IPS DF 4.7 (cell line): ENCODE data around the gene SPATA3.

Experiments
- DNase-seq: peaks from one replicate; pipeline ENCODE4 v3.0.0-alpha.2; 2013; ENCODE audit warnings: low spot score; ENCODE audit errors: extremely low read depth

SPATA3 gene

DNA sequence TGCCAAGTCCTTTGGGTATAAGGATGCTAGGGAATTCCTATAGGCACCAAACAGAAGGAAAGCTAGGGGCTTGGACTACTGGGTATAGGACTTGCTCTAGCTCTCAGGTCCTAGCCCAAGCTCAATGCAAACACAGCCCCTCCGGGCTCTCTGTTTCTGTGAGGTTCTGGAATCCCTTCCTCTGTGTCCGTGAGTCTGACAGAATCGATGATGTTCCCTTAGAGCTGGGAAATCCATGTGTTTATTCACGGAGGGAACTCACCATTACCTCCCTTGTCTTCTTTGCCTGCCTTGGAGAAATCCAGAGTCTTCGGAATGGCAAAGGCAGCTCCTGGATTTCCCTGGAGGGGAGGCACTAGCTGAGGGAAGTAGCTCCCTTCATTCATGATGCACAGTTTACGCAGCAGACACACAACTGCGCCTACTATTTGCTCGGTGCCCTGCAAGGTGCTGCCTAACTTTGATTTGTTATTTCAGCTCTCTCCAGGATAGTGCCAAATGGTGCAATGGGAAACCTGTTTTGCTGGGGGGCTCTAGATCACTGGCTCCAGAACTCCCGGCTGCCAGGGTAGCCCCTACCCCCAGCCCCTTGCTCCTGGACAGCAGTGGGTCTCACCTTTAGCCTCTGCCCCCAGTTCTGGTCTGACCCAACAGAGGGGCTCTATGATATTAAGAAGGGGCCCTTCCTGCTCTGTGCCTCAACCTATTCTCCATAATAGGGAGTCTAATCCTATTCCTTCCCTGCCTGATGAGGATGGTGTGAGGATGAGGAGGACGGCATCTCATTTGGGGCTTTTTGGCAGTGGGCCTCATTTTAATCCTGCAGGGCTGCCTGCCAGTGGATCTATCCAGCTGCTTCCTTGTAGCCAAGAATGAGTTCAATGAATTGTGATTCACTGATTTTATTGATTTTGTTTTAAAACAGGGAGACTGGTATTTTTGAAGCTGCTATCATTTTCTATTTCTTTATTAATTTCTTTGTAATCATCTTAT, 52.3 kb downstream of the SPATA3 start:
- DNase-seq, result no peak

DNA sequence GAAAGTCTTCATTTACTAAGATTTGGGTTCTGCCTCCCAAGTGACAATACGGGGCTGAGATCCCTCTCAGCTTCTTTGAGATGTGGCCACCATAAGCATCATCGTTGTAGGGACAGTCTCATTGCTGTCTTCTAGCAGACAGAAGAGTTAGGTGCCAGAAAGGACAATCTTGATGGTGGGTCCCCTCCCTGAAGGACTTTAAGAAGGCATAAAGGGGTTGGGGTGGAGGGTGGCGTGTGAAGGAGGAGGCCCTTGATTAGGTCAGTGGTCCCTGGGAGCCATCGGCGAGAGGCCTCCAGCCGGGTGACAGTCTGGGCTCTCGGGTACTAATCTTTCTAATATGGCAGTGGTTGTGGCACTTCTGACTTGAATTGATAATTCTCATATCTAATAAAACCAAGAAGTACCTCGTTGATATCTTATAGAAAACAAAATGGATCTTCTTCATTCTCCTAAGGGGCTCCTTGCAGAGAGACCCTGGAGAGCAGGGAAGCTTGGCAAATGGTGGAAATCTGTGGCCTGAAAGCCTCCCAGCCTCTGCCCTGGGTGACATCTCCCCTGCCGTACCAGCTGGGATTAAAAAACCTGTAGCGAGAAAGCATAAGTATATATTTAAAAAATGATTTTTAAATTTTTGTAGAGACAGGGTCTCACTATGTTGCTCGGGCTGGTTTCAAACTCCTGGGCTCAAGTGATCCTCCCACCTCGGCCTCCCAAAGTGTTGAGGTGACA, 53.5 kb downstream of the SPATA3 start:
- no peak for DNase-seq

- no peak for DNase-seq
Observed at GRCh38 chr2:231050018-231050901, 54.3 kb downstream of the SPATA3 start.

- DNase-seq, result no peak
Observed at GRCh38 chr2:231051116-231051515, 55.2 kb downstream of the SPATA3 start.

- peak; percentile 56 for DNase-seq
Observed at GRCh38 chr2:231052494-231053451, 56.9 kb downstream of the SPATA3 start.

- no peak for DNase-seq
Observed at GRCh38 chr2:231053846-231054245, 57.9 kb downstream of the SPATA3 start.

DNA sequence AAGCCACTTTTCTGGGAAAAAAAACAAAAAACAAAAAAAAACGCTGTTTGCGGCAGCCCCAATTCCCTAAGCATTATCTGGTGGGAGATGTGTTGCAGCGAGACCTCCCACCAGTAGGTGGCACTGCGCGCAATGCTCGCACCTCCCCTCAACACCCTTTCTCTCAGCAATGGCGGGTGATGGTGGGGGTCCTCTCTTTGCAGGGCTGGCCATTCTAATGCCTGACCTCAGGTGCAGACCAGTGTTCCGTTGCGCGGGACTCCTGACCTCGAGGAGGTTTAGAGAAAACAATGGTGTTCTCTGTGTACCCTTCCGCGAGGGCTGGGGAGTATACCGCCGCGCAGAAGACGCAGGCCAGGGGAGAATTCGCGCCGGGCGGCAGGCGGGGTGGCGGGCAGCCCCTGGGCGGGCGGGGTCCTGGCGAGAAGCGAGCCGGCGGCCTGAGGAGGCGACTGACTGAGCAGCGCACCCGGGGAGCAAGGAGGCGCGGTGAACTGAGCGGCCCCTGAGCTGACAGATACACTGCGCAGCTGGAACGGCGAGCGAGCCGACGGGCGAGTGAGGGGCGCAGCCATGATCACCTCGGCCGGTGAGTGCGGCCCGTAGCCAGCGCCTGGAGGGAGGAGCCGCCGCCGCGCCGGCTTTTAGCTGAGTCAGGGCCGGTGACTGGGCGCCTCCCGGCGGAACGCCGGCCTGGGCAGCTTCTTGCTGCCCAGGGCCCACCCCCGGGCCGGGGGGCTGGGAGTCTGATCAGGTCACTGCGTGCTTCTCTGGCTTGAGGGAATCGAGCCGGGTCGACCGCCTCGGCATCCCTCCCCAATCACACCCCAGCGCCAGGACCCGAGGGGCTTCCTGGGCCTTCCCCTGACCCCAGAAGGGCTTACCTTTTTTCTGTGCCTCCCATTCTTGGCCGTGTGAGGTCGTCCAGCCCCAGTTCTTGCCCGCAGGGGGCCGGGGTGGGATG, 60.8 kb downstream of the SPATA3 start, which contains the start of gene PSMD1:
PSMD1 (plus strand) TSS at position 415 of the 964 bp plus-strand sequence; CDS start at position 574, 159 bp downstream.
- DNase-seq, result peak; percentile 83

DNA sequence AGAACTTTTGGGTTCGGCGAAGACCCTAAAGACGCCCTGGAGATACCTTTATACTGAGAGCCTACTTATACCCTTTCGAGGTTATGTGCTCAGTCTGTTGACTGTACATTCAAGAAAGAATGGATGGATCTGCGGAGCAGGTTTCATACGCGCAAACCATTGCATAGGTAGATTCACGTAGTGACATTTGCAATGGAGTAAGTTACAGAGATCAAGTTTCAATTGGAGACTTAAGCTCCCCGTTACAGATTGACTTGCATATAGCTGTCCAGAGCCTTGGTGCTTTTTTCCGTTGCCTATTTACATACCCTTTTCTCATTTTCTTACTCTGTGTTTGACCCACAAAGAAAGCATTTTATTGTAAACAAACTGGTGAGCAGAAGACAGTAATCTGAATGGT, 61.7 kb downstream of the SPATA3 start:
- no peak for DNase-seq
